ENCODE results near the gene RUNX1.

DNA sequence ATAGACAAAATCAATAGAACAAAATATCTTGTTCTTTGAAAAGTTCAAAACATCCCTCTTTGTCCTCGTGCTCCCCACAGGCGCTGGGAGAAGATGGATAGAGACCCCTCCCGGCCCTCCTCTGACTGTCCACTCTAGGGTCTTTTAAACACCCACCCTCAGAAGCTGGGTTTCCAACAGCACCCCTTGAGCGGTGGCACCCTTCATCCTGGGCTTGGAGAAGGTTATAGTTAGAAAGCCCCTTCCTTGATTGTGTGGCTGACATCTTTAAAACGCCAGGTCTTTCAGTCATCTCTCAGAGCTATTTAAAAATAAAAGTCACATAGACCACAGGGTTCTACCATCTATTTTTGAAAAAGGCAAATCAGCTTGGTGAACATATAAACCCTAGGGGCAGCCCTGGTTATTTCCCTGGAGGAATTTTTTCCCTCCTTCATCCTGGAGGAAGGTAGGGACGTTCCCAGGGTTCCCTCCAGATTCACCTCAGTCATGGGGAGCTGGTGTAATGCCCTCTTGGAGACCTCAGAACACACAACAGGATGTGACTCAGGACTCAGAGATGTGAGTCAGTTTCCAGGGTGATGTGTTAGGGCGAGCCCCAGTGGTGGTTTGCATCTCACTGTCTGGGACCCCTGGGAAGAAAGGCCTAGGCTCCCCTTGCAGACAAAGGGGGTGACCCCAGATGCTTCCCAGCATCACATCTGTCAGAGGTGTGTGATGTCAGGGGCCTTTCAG, 241.8 kb downstream of the RUNX1 start:
- TF ChIP-seq POLR2A (IDR thresholded peaks at IDR 0.05; ENCODE audit: low read length) (no peak), GATA1 (IDR thresholded peaks at IDR 0.05; ENCODE audit: low read depth, low read length) (no peak)

Data from erythroblast (primary cell).